Aorta (tissue), 5 donors: ENCODE data around the gene ZNF81. TPM values are rescaled to one million over a fixed set of nuclear protein-coding genes. Genes with fewer than 3 reads are reported as not detected.
"Not testable (repeated sequence)": the region's sequence is repeated elsewhere in the genome, so short reads cannot be mapped to it uniquely, and the experiment has no call there.

Experiments used
- ATAC-seq: fragments of 200-7000 bp; cut with Tn5 transposase; one replicate; pipeline ENCODE4 v1.9.1; 2022; ENCODE audit warnings: moderate library complexity; ENCODE audit not compliant: low FRiP score
- DNase-seq, 2 donors: peaks; one replicate each; pipeline ENCODE4 v3.0.0-alpha.2; 2020
- H3K27ac ChIP-seq, 2 donors: one replicate each; pipeline ENCODE4 v1.5.1; 2013; ENCODE audit warnings: low read length in 2 of 2, mild to moderate bottlenecking in 2 of 2, moderate library complexity in 2 of 2, control low read depth in 1 of 2, inconsistent platforms in 1 of 2, low read depth in 1 of 2
- H3K27me3 ChIP-seq, 2 donors: one replicate each; pipeline ENCODE4 v1.6.1; 2013; ENCODE audit warnings: control low read depth in 1 of 2, low read length in 1 of 2, mild to moderate bottlenecking in 1 of 2, moderate library complexity in 1 of 2; ENCODE audit not compliant: insufficient read depth in 2 of 2, control insufficient read depth in 1 of 2
- H3K36me3 ChIP-seq, 2 donors: one replicate each; pipeline ENCODE4 v1.6.1; 2013; ENCODE audit warnings: control low read depth in 1 of 2, low read length in 1 of 2, mild to moderate bottlenecking in 1 of 2; ENCODE audit not compliant: insufficient read depth in 2 of 2, control insufficient read depth in 1 of 2
- H3K4me1 ChIP-seq, 2 donors: one replicate each; pipeline ENCODE4 v1.6.1; 2013; ENCODE audit warnings: low read length in 2 of 2, control low read depth in 1 of 2, mild to moderate bottlenecking in 1 of 2, moderate library complexity in 1 of 2; ENCODE audit not compliant: insufficient read depth in 2 of 2, control insufficient read depth in 1 of 2
- H3K4me3 ChIP-seq, 2 donors: one replicate each; pipeline ENCODE4 v1.5.1; 2013; ENCODE audit warnings: low read length in 2 of 2, control low read depth in 1 of 2, mild to moderate bottlenecking in 1 of 2
- H3K9me3 ChIP-seq: one replicate; pipeline ENCODE4 v1.6.1; 2013; ENCODE audit warnings: mild to moderate bottlenecking, low read length; ENCODE audit not compliant: control insufficient read depth
- WGBS, 2 donors: extraction: QIAGEN DNeasy Blood & Tissue Kit; methylation state at CpG; one replicate each; pipeline ENCODE4 v1.1.7; 2013; 5-methylcytosine and 5-hydroxymethylcytosine counted together
- intact Hi-C, 2 donors: fragments of 100-400 bp; cut with DNase I; formaldehyde crosslinking; loops; one replicate each; pipeline versions ENCODE4 v1.14.2 to v1.15.0; 2022
- long read RNA-seq, 2 donors: library from polyadenylated mRNA; unstranded; transcript quantifications; one replicate each; pipeline ENCODE4 v2.0.0, GENCODE V29; 2020 to 2021
- polyA plus RNA-seq, 2 donors: library from polyadenylated mRNA; stranded (reverse); fragments of 200-250 nt; gene quantifications; one replicate each; pipeline ENCODE4 v1.2.3, GENCODE V29; 2013
- total RNA-seq, 2 donors: library from RNA; stranded (reverse); fragmentation: NEBNext Ultra II Directional; extraction: Animal tissue kit (Norgen Biotek cat#: 25700); gene quantifications; one replicate each; pipeline ENCODE4 v1.2.1, GENCODE V29; 2021
- donor health status: healthy with polysubstance abuse.
- donor health status: Bipolar disorder and iron deficiency.
- donor health status: DM: no; HTN: no; CAD: no.
- donor health status: DM: no; HTN: no; CAD: no.
- donor health status: DM: yes; HTN: yes; CAD: no.

The ZNF81 gene
- 10 to 100 TPM; 10.1 to 13.3 TPM for total RNA-seq
- polyA plus RNA-seq, result 1 to 10 TPM; 1.1 to 1.4 TPM
- long read RNA-seq, donor 1, full-length matches to known transcripts, result 1 of 3 reads
- long read RNA-seq, donor 1, partial matches to known transcripts, result 0 of 3 reads
- long read RNA-seq, donor 1, other reads (novel, unspliced or antisense), result 2 of 3 reads
- long read RNA-seq, donor 2, partial matches to known transcripts, result 0 of 4 reads
- long read RNA-seq, donor 2, other reads (novel, unspliced or antisense), result 4 of 4 reads

DNA sequence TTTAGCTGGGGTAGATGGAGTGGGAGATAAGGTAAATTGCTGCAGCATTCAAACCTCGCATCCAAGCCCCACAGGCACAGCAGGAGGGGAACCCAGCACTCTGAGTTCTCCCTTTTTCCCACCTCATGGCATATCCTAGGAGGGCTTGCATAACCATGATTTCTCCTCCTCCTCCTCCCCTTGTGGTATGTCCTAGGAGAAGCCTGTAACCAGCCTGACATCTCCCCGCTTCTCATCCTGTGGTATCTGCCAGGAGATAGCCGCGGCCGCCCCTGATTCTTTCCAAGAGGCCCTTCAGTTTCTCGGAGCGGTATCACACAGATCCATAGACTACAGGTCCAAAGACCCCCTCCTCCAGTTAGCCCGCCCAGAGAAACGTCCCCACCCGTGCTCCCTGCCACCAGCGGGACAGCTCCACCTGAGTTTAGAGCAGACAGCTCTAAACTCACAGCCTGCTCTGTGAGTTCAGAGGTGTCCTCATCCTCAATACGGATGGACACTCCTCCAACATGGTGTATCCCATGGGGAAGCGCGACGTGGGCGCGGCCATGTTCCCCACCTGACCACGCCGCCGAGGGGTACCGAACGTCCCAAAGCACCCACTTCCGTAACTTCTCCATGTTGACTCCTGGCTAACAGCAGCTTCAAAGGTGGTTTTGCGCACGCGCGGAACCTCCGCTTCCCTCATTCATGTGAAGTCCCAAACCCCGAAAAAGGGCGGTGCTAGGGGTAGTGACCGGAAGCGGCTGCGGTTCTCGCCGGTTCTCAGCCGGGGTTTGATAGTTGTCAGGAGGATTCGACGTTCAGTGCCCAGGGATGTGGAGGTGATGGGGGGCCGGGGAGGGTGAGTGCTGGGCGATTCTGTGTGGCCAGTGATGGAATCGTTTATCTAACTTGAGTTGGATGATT is at the start of gene ZNF81:
ZNF81 (plus strand) TSS at position 739 of the 909 bp plus-strand sequence. CDS start 9,366 bp downstream, outside the sequence.
- intact Hi-C loops, result loop anchor here (5.0 to 10.0 kb wide), 3 partner anchors 182 to 191 kb away; partner anchors contain the start of genes ELK1 (in 1 of the 2) and UXT (in 1 of the 2)
- DNase-seq (peak; percentile 97 to 98), ATAC-seq (peak; percentile 97)
- WGBS, 2 donors, result 1 to 24% methylated on average over 41 of the region's 41 CpGs
- H3K36me3 ChIP-seq, result no peaks in the 10 kb centered on the region
- H3K27me3 ChIP-seq, result no peaks in the 10 kb centered on the region
- no peaks in the 10 kb centered on the region for H3K9me3 ChIP-seq
- no peak within 1 kb of the TSS for H3K27ac ChIP-seq
- peak within 1 kb of the TSS; percentile 72 to 79 for H3K4me3 ChIP-seq
- no peaks in the 10 kb centered on the region for H3K4me1 ChIP-seq

DNA sequence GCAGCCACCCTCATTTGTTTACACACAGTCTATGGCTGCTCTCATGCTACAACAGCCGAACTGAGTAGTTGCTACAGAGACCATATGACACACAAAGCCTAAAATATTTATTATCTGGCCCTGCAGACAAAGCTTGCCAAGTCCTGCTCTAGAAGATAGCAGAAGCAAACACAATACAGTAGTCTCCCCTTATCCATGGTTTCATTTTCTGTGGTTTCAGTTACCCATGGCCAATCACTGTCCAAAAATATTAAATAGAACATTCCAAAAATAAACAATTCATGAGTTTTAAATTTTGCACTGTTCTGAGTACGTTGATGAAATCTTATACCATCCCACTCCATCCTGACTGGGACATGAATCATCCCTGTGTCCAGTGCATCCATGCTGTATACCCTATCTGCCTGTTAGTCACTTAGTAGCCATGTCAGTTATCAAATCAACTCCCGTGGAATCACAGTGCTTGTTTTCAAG is 40.2 kb upstream of the ZNF81 start:
- intact Hi-C loops, result no loop called here
- Histone ChIP-seq H3K36me3 (no peaks in the 10 kb centered on the region), H3K4me3 (no peak overlapping the region), H3K9me3 (no peaks in the 10 kb centered on the region), H3K27me3 (no peaks in the 10 kb centered on the region), H3K27ac (no peak overlapping the region), H3K4me1 (no peaks in the 10 kb centered on the region)
- DNase-seq, result no peak
- WGBS, 2 donors, result 33 to 37% methylated on average over 3 of the region's 3 CpGs
- ATAC-seq, result no peak

DNA sequence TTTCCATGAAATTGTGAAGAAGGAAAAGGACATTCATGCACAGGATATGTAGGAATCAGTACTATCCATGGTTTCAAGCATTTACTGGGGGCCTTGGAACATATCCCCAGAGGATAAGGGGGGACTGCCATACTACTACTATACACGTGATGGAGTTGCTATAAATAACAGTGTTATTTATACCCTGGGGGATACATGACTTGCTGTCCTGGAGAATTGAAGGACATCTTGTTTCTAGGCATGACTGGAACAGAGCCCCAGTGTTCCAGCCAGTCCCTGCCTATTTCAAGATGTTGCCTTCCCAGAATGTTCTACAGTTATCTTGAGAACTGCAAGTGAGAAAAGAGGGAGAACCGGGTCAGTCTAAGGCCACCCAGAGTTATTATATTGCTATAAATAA is 39.6 kb upstream of the ZNF81 start:
- 27 to 28% methylated on average over 2 of the region's 2 CpGs for WGBS, 2 donors
- H3K4me3 ChIP-seq, result no peak overlapping the region
- no peaks in the 10 kb centered on the region for H3K9me3 ChIP-seq
- H3K36me3 ChIP-seq, result no peaks in the 10 kb centered on the region
- DNase-seq (no peak), ATAC-seq (no peak)
- no peaks in the 10 kb centered on the region for H3K27me3 ChIP-seq
- intact Hi-C loops, result no loop called here
- no peaks in the 10 kb centered on the region for H3K4me1 ChIP-seq
- H3K27ac ChIP-seq, result no peak overlapping the region

DNA sequence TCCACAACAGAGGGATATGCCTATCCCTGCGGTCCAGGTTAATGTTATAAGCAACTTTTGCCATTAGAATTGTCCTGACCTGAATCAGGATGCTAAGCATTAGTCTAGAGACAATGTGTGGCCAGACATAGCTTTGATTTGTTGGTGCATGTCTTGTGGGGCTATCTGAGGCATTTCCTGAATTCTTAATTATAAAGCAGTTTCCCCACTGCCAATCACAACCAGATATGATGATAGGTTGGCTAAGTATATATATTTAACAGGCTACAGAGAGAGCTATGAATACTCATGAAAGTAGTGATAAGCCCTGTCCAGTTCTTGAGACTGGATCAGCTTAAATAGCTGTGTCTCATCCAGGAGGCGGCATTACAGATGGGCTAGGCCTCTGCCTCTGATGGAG is 37.8 kb upstream of the ZNF81 start:
- Histone ChIP-seq H3K4me3 (no peak overlapping the region), H3K9me3 (no peaks in the 10 kb centered on the region), H3K36me3 (no peaks in the 10 kb centered on the region), H3K4me1 (no peaks in the 10 kb centered on the region), H3K27me3 (no peaks in the 10 kb centered on the region), H3K27ac (no peak overlapping the region)
- 72 to 89% methylated on average over 2 of the region's 2 CpGs for WGBS, 2 donors
- ATAC-seq (no peak), DNase-seq (no peak)
- intact Hi-C loops, result no loop called here

DNA sequence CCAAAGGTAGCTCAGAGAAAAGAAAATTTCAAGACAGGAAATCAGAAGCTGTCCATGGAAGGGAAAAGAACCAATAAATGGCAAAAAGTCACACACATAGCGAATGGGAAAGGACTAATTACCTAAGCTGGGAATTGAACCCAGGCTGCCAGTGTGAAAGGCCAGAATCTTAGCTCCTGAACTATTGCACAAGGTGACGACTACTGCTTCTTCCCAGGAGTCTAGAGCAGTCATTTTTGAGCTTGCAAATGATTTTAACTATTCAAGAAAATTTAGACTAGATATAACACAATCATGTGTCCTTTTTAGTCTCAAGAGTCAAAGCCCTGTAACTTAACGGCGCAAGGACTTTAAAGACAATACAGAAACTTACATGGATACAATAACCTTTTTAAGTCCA is 34.1 kb upstream of the ZNF81 start:
- 72 to 80% methylated on average over 4 of the region's 4 CpGs for WGBS, 2 donors

GRCh38 chrX:47803103-47803502 is 33.6 kb upstream of the ZNF81 start:
- H3K4me3 ChIP-seq, H3K27me3 ChIP-seq, H3K27ac ChIP-seq, ATAC-seq, H3K4me1 ChIP-seq, H3K36me3 ChIP-seq, DNase-seq, intact Hi-C loops, H3K9me3 ChIP-seq: not testable (repeated sequence)
- 54 to 60% methylated on average over 21 of the region's 21 CpGs for WGBS, 2 donors

More for the DNA sequence above, 34.1 kb upstream of the ZNF81 start:
- Histone ChIP-seq H3K36me3 (no peaks in the 10 kb centered on the region), H3K27ac (no peak overlapping the region), H3K27me3 (no peaks in the 10 kb centered on the region), H3K4me1 (no peaks in the 10 kb centered on the region), H3K4me3 (no peak overlapping the region), H3K9me3 (no peaks in the 10 kb centered on the region)
- intact Hi-C loops, result no loop called here
- DNase-seq, result no peak
- no peak for ATAC-seq

GRCh38 chrX:47804315-47804714 is 32.4 kb upstream of the ZNF81 start:
- 82 to 97% methylated on average over 9 of the region's 9 CpGs for WGBS, 2 donors
- DNase-seq (no peak), ATAC-seq (no peak)
- intact Hi-C loops, result no loop called here
- Histone ChIP-seq H3K9me3 (no peaks in the 10 kb centered on the region), H3K36me3 (no peaks in the 10 kb centered on the region), H3K4me1 (no peaks in the 10 kb centered on the region), H3K27me3 (no peaks in the 10 kb centered on the region), H3K27ac (no peak overlapping the region), H3K4me3 (no peak overlapping the region)

DNA sequence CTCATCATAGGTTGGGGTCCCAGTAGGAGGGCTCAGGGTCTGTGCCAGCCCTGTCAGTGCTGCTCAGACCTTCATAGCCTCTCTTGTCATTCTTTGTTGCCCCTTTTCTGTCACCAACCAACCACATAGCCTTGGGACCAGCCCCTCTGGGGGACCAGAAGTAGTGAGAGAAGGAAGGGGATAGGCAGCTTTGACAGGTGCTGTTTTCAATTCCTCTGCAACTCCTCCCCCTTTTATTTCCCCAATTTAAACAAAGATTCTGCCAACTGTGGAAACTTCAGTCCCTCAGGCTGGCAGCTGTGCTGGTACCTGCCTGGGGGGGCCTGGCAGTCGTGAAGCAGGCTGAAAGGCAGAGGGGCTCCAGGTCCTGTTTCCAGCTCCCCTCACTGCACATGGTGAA is 30.9 kb upstream of the ZNF81 start:
- 25 to 49% methylated on average over 1 of the region's 1 CpG for WGBS, 2 donors
- H3K9me3 ChIP-seq, DNase-seq, H3K27me3 ChIP-seq, H3K4me3 ChIP-seq, H3K36me3 ChIP-seq, H3K27ac ChIP-seq, intact Hi-C loops, ATAC-seq, H3K4me1 ChIP-seq: not testable (repeated sequence)
